Measurements from ENCODE around the gene GSTA3.

GSTA3 gene

GRCh38 chr6:52849137-52849536 lies 60.4 kb downstream of the GSTA3 start:
- DNase-seq, result no peak

Measured in NCI-H82 (cell line).